Kidney epithelial cell (primary cell): ENCODE measurements around the gene MFAP2. TPM values are rescaled to one million over a fixed set of nuclear protein-coding genes. Genes with fewer than 3 reads are reported as not detected.

ENCODE experiments used
- DNase-seq: peaks from one replicate; pipeline ENCODE4 v3.0.0-alpha.2; 2010; ENCODE audit warnings: low read depth
- H3K27me3 ChIP-seq: 2 replicates; pipeline ENCODE4 v1.6.0; 2011; ENCODE audit warnings: low read length; ENCODE audit not compliant: control insufficient read depth, insufficient read depth
- H3K36me3 ChIP-seq: 2 replicates; pipeline ENCODE4 v1.5.1; 2011; ENCODE audit warnings: low read length; ENCODE audit not compliant: control insufficient read depth, insufficient read depth
- H3K4me3 ChIP-seq: 2 replicates; pipeline ENCODE4 v1.5.1; 2011; ENCODE audit warnings: low read depth, mild to moderate bottlenecking, control low read depth, low read length
- CTCF ChIP-seq: IDR thresholded peaks from 2 replicates; pipeline ENCODE4 v1.5.1; 2011; ENCODE audit warnings: mild to moderate bottlenecking, moderate library complexity, low read length, control low read depth, inconsistent platforms; ENCODE audit not compliant: insufficient read depth, poor library complexity, severe bottlenecking
- total RNA-seq: library from RNA; depleted of rRNA; stranded (reverse); fragments of >200 nt; gene quantifications from 2 replicates; pipeline ENCODE4 v1.2.3, GENCODE V29; 2015

The MFAP2 gene
- total RNA-seq, 1 donor from 2014 or later = 58.2 TPM

DNA sequence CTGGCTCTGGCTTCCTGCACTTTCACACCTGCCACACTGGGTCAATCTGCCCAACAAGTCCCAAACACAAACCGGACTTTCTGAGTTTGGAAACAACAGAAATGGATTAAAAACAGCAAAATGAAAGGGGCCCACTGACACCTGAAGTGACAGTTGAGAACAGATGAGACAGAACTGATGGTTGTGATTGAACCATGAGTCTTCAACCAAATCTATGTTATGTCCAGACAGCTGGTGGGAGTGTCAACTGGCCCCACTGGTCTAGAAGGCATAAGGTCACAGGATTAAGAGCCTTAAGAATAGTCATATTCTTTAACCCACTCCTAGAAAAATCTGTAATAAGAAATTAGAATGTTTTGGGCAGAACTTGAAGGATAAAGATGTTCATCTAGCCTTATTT lies 44.3 kb upstream of the MFAP2 start:
- peaks cover 7% of the 10 kb centered on the region for H3K36me3 ChIP-seq
- H3K4me3 ChIP-seq = no peak overlapping the region
- DNase-seq = no peak
- TF ChIP-seq CTCF = no peak
- no peaks in the 10 kb centered on the region for H3K27me3 ChIP-seq

DNA sequence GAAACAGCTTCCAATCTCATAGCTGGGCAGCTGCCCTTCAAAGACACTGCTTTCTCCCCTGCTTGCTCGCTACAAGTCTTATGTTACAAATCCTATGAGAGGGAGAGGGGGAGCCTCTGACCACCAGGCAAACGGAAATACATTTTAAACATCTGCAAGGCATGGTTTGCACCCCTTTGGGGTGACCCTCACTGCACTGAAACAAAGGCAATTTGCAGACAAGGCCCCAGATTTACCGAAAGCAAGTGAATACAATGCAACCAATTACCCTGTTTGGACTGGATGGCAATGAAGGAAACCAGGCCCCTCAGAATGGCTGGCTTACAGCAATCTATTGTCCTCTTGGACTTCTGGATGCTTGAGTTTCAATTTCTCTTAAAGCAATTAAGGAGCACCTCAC lies 43.2 kb upstream of the MFAP2 start:
- H3K4me3 ChIP-seq = no peak overlapping the region
- no peaks in the 10 kb centered on the region for H3K27me3 ChIP-seq
- DNase-seq = no peak
- TF ChIP-seq CTCF = no peak
- peaks cover 7% of the 10 kb centered on the region for H3K36me3 ChIP-seq

GRCh38 chr1:17023102-17023501 lies 42.7 kb upstream of the MFAP2 start:
- Histone ChIP-seq H3K4me3 (no peak overlapping the region), H3K36me3 (peaks cover 7% of the 10 kb centered on the region), H3K27me3 (no peaks in the 10 kb centered on the region)
- DNase-seq = no peak
- no peak for TF ChIP-seq CTCF

GRCh38 chr1:17021896-17022295 lies 41.5 kb upstream of the MFAP2 start:
- DNase-seq = no peak
- Histone ChIP-seq H3K4me3 (no peak overlapping the region), H3K27me3 (no peaks in the 10 kb centered on the region), H3K36me3 (peaks cover 7% of the 10 kb centered on the region)
- TF ChIP-seq CTCF = no peak

DNA sequence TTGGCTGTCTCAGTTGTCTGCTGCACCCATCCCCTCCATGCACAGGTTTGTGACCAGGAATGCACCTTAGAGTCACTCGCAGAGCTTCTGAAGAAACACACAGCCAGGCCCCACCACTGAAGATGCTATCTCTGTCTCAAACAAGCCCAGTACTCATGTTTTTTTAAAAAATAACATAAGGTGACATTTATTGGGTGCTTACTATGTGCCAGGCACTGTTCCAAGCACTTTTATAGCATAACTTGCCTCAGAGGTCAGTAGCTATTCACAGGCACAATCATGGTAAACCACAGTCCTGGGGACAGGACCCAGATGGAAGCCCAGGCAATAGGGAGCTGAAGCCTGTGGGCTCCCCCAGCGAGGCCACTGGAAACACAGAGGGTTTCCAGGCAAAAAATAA lies 40.1 kb upstream of the MFAP2 start:
- DNase-seq = no peak
- H3K4me3 ChIP-seq = no peak overlapping the region
- peaks cover 5% of the 10 kb centered on the region for H3K36me3 ChIP-seq

More for the DNA sequence above, 40.1 kb upstream of the MFAP2 start:
- no peaks in the 10 kb centered on the region for H3K27me3 ChIP-seq
- no peak for TF ChIP-seq CTCF
